Adrenal gland (tissue), 5 donors: ENCODE results near the gene NUDCD3.

ENCODE experiments used
- CTCF ChIP-seq, 6 experiments: fragments of 450-650 bp in 4 of 6; fragments of 200-600 bp in 2 of 6; sonication (generic) in 1 of 6; IDR thresholded peaks; 1 replicate in 5 of 6; 2 replicates in 1 of 6; pipeline versions ENCODE4 v1.5.1 to v1.8.0; 2016 to 2021; ENCODE audit warnings: antibody characterized with exemption in 6 of 6, mild to moderate bottlenecking in 2 of 6, moderate library complexity in 1 of 6
- POLR2A ChIP-seq, 2 donors: fragments of 450-650 bp; IDR thresholded peaks; one replicate each; pipeline ENCODE4 v1.6.1; 2017; ENCODE audit warnings: antibody characterized with exemption in 2 of 2, mild to moderate bottlenecking in 2 of 2, moderate library complexity in 1 of 2
- donor health status: DM: no; HTN: no; CAD: no.

- TF ChIP-seq CTCF (IDR thresholded peaks at IDR 0.05) (no peak), POLR2A (IDR thresholded peaks at IDR 0.05) (no peak)
Measured at GRCh38 chr7:44330331-44330730, 160.1 kb downstream of the NUDCD3 start.
